GM06990 (cell line): ENCODE measurements around the gene NCR2.

Source experiments
- DNase-seq: peaks from one replicate; pipeline ENCODE4 v3.0.0-alpha.2; 2011; ENCODE audit not compliant: insufficient read length; ENCODE audit errors: extremely low read depth
- H3K27me3 ChIP-seq: replicated peaks from 2 replicates; pipeline ENCODE4 v1.6.0; 2011; ENCODE audit warnings: low read length; ENCODE audit not compliant: control insufficient read depth, insufficient read depth
- H3K36me3 ChIP-seq: 2 replicates; pipeline ENCODE4 v1.5.1; 2011; ENCODE audit warnings: low read length; ENCODE audit not compliant: control insufficient read depth, insufficient read depth
- H3K4me3 ChIP-seq: replicated peaks from 2 replicates; pipeline ENCODE4 v1.5.1; 2011; ENCODE audit warnings: low read depth, mild to moderate bottlenecking, control low read depth, low read length
- TF ChIP-seq, protein P1 (sequence below): IDR thresholded peaks from 2 replicates; pipeline ENCODE4 v1.5.1; 2011; ENCODE audit warnings: low read length, control low read depth, mild to moderate bottlenecking, inconsistent platforms; ENCODE audit not compliant: insufficient read depth, poor library complexity, severe bottlenecking

The NCR2 gene, protein sequence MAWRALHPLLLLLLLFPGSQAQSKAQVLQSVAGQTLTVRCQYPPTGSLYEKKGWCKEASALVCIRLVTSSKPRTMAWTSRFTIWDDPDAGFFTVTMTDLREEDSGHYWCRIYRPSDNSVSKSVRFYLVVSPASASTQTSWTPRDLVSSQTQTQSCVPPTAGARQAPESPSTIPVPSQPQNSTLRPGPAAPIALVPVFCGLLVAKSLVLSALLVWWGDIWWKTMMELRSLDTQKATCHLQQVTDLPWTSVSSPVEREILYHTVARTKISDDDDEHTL

DNA sequence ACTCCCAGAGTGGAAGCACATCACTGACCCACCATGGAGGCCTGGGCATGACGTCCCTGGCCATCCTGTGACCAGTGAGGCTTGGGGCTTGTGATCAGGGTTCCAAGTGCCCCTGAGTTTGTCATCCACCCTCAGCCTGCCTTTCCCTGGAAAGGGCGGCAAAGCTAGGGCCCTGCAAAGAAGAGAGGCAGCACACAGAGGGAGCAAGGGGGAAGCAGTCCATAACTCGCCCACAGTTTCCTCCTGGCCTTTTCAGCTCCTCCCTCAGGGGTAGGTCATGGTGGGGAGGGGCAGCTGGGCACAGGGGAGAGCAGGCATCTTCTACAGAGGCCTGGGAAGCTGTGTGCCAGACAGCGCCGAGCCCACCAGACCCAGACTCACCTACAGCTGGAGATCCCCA lies at the start of gene NCR2:
TSS of gene NCR2 (plus strand) at position 313 of the 400 bp plus-strand sequence. CDS start 269 bp downstream, outside the sequence.
- no peak for DNase-seq
- TF ChIP-seq, protein P1, sequence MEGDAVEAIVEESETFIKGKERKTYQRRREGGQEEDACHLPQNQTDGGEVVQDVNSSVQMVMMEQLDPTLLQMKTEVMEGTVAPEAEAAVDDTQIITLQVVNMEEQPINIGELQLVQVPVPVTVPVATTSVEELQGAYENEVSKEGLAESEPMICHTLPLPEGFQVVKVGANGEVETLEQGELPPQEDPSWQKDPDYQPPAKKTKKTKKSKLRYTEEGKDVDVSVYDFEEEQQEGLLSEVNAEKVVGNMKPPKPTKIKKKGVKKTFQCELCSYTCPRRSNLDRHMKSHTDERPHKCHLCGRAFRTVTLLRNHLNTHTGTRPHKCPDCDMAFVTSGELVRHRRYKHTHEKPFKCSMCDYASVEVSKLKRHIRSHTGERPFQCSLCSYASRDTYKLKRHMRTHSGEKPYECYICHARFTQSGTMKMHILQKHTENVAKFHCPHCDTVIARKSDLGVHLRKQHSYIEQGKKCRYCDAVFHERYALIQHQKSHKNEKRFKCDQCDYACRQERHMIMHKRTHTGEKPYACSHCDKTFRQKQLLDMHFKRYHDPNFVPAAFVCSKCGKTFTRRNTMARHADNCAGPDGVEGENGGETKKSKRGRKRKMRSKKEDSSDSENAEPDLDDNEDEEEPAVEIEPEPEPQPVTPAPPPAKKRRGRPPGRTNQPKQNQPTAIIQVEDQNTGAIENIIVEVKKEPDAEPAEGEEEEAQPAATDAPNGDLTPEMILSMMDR = no peak
- H3K4me3 ChIP-seq = no peak within 1 kb of the TSS

DNA sequence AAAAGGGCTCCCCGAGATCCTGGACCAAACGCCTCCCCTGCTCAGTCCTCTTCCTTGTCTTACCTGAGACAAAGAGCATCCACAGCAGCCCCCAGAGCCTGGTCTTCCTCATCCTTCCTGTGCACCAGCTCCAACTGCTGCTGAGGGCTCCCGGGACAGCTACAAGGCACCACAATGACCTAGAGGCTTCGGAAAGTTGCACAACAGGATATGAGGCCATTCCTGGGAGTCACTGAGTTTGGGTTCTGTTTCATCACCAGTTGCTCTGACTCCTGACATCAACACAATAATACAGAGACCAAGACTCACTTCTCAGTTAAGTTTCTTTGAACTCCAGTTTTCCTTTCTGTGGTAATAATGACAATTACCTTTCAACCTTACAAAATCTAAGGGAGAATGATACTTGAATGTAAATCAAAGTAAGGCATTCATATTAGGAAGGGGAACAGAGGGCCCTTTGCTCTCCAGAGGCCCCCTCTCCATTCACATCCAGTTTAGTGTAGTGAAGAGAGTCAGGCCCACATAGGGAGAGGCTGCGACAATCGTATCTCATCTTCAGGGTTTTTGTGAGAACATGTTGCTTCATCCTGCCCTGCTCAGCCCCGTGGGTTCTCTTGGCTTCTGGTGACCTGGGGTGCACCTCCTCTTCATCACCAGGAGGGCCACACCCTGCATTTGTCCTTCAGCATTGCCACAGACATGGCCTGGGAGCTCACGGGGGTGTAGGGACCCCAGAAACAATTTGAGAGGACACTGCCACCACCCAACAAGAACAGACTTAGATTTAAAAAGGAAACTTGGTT lies 48.7 kb upstream of the NCR2 start, which contains the start of gene TREM1:
TSS of gene TREM1 (minus strand) at position 139 of the 803 bp plus-strand sequence. CDS start at position 112, 27 bp downstream.
- TF ChIP-seq, protein P1 = no peak
- DNase-seq = no peak
- no peak within 1 kb of the TSS for H3K4me3 ChIP-seq
- no peaks in the 10 kb centered on the region for H3K27me3 ChIP-seq
- H3K36me3 ChIP-seq = no peaks in the 10 kb centered on the region

More for the DNA sequence above, at the start of gene NCR2:
- no peaks in the 10 kb centered on the region for H3K36me3 ChIP-seq
- H3K27me3 ChIP-seq = no peaks in the 10 kb centered on the region

DNA sequence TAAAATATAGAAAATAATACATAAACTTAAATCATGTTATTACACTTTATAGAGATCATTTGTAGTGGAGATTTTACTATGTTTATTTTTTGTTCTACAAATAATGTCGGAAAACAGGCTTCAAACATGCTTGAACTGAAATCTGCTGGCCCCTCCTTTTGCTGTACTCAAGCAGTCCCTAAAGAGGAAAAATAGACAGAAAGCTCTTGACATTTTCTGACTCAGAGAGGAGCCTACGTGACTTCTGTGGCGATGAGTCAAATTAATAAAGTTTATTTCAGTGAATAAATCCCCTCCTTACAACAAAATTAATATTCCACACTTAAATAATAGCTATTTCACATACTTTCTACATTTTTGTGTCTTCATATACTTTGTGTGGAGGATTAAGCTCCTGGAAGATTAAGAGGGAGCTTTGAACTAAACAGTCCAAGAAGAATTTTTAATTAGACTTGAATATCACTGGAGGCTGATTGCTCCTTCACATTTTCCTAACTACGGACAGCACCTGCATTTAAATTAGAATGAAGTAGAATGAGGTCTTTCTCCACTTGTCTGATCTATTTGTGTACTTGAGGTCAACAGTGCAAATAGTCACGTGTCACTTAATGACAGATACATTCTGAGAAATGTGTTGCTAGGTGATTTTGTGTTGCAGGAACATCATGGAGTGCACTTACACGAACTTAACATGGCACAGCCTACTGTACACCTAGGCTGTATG lies 47.2 kb upstream of the NCR2 start:
- Histone ChIP-seq H3K4me3 (no peak overlapping the region), H3K36me3 (no peaks in the 10 kb centered on the region), H3K27me3 (no peaks in the 10 kb centered on the region)
- no peak for DNase-seq
- TF ChIP-seq, protein P1 = no peak

DNA sequence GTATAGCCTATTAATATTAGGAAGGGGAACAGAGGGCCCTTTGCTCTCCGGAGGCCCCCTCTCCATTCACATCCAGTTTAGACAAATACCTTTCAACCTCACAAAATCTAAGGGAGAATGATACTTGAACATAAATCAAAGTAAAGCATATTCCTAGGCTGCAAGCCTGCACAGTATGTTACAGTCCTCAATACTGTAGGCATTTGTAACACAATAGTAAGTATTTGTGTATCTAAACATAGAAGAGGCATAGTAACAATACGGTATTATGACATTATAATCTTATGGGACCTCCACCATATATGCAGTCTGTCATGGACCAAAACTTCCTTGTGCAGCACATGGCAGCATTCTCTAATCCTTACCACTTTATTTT lies 46.7 kb upstream of the NCR2 start:
- H3K36me3 ChIP-seq = no peaks in the 10 kb centered on the region
- TF ChIP-seq, protein P1 = no peak
- H3K27me3 ChIP-seq = no peaks in the 10 kb centered on the region
- DNase-seq = no peak
- H3K4me3 ChIP-seq = no peak overlapping the region

DNA sequence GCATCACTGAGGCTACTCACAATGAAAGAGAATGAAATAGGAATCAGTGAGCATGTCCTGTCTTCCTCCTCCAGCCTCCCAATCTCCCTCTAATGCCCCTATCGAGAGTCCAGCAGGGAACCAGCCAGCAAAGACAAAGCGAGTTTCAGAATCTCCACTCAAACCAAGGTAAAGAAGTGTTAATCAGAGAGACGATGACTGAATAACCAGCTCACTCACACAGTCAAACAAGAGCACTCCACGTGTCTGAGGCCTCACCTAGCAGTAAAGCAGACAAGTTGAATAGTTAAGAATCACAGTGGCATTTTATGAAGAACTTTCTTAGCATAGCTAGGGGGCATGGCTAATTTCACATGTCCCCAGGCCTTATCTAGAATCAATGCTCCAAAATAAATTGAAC lies 45.6 kb upstream of the NCR2 start:
- DNase-seq = no peak
- no peaks in the 10 kb centered on the region for H3K36me3 ChIP-seq
- no peaks in the 10 kb centered on the region for H3K27me3 ChIP-seq
- H3K4me3 ChIP-seq = no peak overlapping the region
- TF ChIP-seq, protein P1 = no peak
